ENCODE results near the gene CDH12. TPM values are rescaled to one million over a fixed set of nuclear protein-coding genes. Genes with fewer than 3 reads are reported as not detected.

The CDH12 gene
- total RNA-seq, 1 donor from 2014 or later = not detected

DNA sequence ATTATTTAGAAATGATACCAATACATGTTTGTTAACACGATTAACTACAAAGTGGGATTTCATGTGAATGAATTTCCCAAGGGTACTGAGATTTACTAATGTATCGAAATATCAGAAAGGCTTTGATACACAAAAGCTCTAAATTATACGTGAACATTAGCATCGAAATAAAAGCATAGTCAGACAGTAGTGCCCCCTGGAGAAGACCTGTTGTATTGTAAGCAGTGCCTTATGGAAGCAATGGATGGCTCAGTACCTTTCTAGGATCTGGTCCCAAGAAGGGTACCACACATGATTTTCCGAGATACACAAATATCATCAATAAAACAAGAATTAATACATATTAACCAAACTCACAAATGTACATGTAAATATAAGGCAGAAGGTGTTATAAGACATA lies 153.8 kb downstream of the CDH12 start:
- Histone ChIP-seq H3K4me1 (ENCODE audit: insufficient read depth, low read length) (no peaks in the 10 kb centered on the region), H3K27me3 (ENCODE audit: insufficient read depth, low read length) (no peaks in the 10 kb centered on the region), H3K27ac (ENCODE audit: low read depth, low read length) (no peak overlapping the region), H2AFZ (ENCODE audit: low read depth, low read length) (no peak overlapping the region), H3K9ac (ENCODE audit: low read length) (no peak overlapping the region), H3K9me3 (ENCODE audit: insufficient read depth, low read depth, low read length) (no peaks in the 10 kb centered on the region), H3K79me2 (ENCODE audit: insufficient read depth, low read length) (no peaks in the 10 kb centered on the region), H3K36me3 (ENCODE audit: insufficient read depth, low read length) (no peaks in the 10 kb centered on the region), H3K4me2 (ENCODE audit: low read length) (no peak overlapping the region), H4K20me1 (ENCODE audit: insufficient read depth, low read length) (no peaks in the 10 kb centered on the region), H3K4me3 (ENCODE audit: insufficient read depth, low read depth, low read length) (no peak overlapping the region)
- no peaks in the 10 kb centered on the region for H3K36me3 Mint-ChIP-seq (ENCODE audit: low read depth, unreplicated experiment)
- no peak for TF ChIP-seq EZH2 (IDR thresholded peaks at IDR 0.05; ENCODE audit: insufficient read depth, low read length)
- TF ChIP-seq, protein P1, sequence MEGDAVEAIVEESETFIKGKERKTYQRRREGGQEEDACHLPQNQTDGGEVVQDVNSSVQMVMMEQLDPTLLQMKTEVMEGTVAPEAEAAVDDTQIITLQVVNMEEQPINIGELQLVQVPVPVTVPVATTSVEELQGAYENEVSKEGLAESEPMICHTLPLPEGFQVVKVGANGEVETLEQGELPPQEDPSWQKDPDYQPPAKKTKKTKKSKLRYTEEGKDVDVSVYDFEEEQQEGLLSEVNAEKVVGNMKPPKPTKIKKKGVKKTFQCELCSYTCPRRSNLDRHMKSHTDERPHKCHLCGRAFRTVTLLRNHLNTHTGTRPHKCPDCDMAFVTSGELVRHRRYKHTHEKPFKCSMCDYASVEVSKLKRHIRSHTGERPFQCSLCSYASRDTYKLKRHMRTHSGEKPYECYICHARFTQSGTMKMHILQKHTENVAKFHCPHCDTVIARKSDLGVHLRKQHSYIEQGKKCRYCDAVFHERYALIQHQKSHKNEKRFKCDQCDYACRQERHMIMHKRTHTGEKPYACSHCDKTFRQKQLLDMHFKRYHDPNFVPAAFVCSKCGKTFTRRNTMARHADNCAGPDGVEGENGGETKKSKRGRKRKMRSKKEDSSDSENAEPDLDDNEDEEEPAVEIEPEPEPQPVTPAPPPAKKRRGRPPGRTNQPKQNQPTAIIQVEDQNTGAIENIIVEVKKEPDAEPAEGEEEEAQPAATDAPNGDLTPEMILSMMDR (IDR thresholded peaks at IDR 0.05; ENCODE audit: insufficient read depth, low read depth, low read length) = no peak
- no peaks in the 10 kb centered on the region for H3K27me3 Mint-ChIP-seq (ENCODE audit: low read depth, unreplicated experiment)
- no peak overlapping the region for H3K27ac Mint-ChIP-seq (ENCODE audit: unreplicated experiment)
- H3K4me1 Mint-ChIP-seq (ENCODE audit: low read depth, unreplicated experiment) = no peaks in the 10 kb centered on the region
- no peak overlapping the region for H3K4me3 Mint-ChIP-seq (ENCODE audit: unreplicated experiment)
- no peaks in the 10 kb centered on the region for H3K9me3 Mint-ChIP-seq (ENCODE audit: unreplicated experiment)
- FAIRE-seq (no peak), DNase-seq (ENCODE audit: low read depth) (no peak)

DNA sequence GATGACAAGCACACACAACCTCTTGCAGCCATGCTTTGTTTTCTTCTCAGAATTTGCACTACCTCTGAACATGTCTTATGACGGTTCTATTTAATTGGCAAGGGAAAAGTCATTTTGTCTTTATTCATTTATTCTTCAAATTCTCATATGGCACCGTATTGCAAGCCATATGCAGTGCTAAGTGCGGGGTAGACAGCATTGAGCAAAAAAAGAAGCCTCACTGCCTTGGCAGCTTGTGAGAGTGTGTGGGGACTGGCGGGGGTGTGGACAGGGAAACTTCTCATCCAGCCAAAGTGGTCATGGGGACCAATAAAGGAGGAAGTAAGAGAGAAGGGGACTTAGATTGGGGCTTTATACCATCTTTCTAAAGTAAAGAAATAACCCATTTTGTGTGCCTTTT lies 160.0 kb downstream of the CDH12 start:
- H3K27me3 ChIP-seq (ENCODE audit: insufficient read depth, low read length) = no peaks in the 10 kb centered on the region
- Mint-ChIP-seq H3K36me3 (ENCODE audit: low read depth, unreplicated experiment) (no peaks in the 10 kb centered on the region), H3K27me3 (ENCODE audit: low read depth, unreplicated experiment) (no peaks in the 10 kb centered on the region), H3K9me3 (ENCODE audit: unreplicated experiment) (no peaks in the 10 kb centered on the region), H3K4me3 (ENCODE audit: unreplicated experiment) (no peak overlapping the region), H3K27ac (ENCODE audit: unreplicated experiment) (no peak overlapping the region), H3K4me1 (ENCODE audit: low read depth, unreplicated experiment) (no peaks in the 10 kb centered on the region)
- no peak overlapping the region for H3K9ac ChIP-seq (ENCODE audit: low read length)
- H3K9me3 ChIP-seq (ENCODE audit: insufficient read depth, low read depth, low read length) = no peaks in the 10 kb centered on the region
- FAIRE-seq (no peak), DNase-seq (ENCODE audit: low read depth) (no peak)
- TF ChIP-seq, protein P1 (IDR thresholded peaks at IDR 0.05; ENCODE audit: insufficient read depth, low read depth, low read length) = no peak
- TF ChIP-seq EZH2 (IDR thresholded peaks at IDR 0.05; ENCODE audit: insufficient read depth, low read length) = no peak
- H3K36me3 ChIP-seq (ENCODE audit: insufficient read depth, low read length) = no peaks in the 10 kb centered on the region
- no peak overlapping the region for H3K4me2 ChIP-seq (ENCODE audit: low read length)
- no peaks in the 10 kb centered on the region for H4K20me1 ChIP-seq (ENCODE audit: insufficient read depth, low read length)
- H3K4me1 ChIP-seq (ENCODE audit: insufficient read depth, low read length) = no peaks in the 10 kb centered on the region
- H3K27ac ChIP-seq (ENCODE audit: low read depth, low read length) = no peak overlapping the region
- no peak overlapping the region for H2AFZ ChIP-seq (ENCODE audit: low read depth, low read length)
- no peaks in the 10 kb centered on the region for H3K79me2 ChIP-seq (ENCODE audit: insufficient read depth, low read length)
- no peak overlapping the region for H3K4me3 ChIP-seq (ENCODE audit: insufficient read depth, low read depth, low read length)

DNA sequence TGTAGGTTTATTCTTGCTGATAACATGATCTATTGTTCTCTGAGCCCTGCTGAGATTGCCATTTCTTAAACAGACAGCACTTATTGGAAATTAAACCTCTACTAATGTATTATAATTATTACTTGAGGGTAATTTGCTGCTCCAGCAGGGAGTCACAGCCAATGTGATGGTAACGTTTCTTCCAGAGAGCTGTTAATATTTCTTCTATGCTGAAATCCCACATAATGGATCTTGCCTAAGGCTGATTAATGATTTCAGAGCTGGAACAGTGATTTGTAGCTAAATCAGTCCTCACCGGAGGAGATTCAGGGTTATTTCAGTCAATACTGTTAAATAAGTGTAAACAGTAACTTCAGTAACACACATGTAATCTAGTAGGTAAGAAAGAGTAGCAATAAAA lies 170.1 kb downstream of the CDH12 start:
- no peak for FAIRE-seq
- H3K36me3 ChIP-seq (ENCODE audit: insufficient read depth, low read length) = no peaks in the 10 kb centered on the region

More for the DNA sequence above, 170.1 kb downstream of the CDH12 start:
- Mint-ChIP-seq H3K9me3 (ENCODE audit: unreplicated experiment) (no peaks in the 10 kb centered on the region), H3K4me3 (ENCODE audit: unreplicated experiment) (no peak overlapping the region), H3K4me1 (ENCODE audit: low read depth, unreplicated experiment) (no peaks in the 10 kb centered on the region), H3K36me3 (ENCODE audit: low read depth, unreplicated experiment) (no peaks in the 10 kb centered on the region), H3K27me3 (ENCODE audit: low read depth, unreplicated experiment) (no peaks in the 10 kb centered on the region), H3K27ac (ENCODE audit: unreplicated experiment) (no peak overlapping the region)
- DNase-seq (ENCODE audit: low read depth) = no peak
- no peak overlapping the region for H3K4me2 ChIP-seq (ENCODE audit: low read length)
- no peak for TF ChIP-seq EZH2 (IDR thresholded peaks at IDR 0.05; ENCODE audit: insufficient read depth, low read length)
- TF ChIP-seq, protein P1 (IDR thresholded peaks at IDR 0.05; ENCODE audit: insufficient read depth, low read depth, low read length) = no peak
- H3K27ac ChIP-seq (ENCODE audit: low read depth, low read length) = no peak overlapping the region
- H3K4me3 ChIP-seq (ENCODE audit: insufficient read depth, low read depth, low read length) = no peak overlapping the region
- no peaks in the 10 kb centered on the region for H3K9me3 ChIP-seq (ENCODE audit: insufficient read depth, low read depth, low read length)
- no peaks in the 10 kb centered on the region for H3K27me3 ChIP-seq (ENCODE audit: insufficient read depth, low read length)
- H3K4me1 ChIP-seq (ENCODE audit: insufficient read depth, low read length) = no peaks in the 10 kb centered on the region
- H3K79me2 ChIP-seq (ENCODE audit: insufficient read depth, low read length) = no peaks in the 10 kb centered on the region
- no peak overlapping the region for H3K9ac ChIP-seq (ENCODE audit: low read length)
- no peaks in the 10 kb centered on the region for H4K20me1 ChIP-seq (ENCODE audit: insufficient read depth, low read length)
- H2AFZ ChIP-seq (ENCODE audit: low read depth, low read length) = no peak overlapping the region
